ENCODE data around the gene HPD. TPM values are rescaled to one million over a fixed set of nuclear protein-coding genes. Genes with fewer than 3 reads are reported as not detected.
A peak's percentile ranks its signal among the peaks of the same experiment; 100 is the strongest.

The HPD gene
- total RNA-seq, 1 donor from 2014 or later, result 0.33 TPM

DNA sequence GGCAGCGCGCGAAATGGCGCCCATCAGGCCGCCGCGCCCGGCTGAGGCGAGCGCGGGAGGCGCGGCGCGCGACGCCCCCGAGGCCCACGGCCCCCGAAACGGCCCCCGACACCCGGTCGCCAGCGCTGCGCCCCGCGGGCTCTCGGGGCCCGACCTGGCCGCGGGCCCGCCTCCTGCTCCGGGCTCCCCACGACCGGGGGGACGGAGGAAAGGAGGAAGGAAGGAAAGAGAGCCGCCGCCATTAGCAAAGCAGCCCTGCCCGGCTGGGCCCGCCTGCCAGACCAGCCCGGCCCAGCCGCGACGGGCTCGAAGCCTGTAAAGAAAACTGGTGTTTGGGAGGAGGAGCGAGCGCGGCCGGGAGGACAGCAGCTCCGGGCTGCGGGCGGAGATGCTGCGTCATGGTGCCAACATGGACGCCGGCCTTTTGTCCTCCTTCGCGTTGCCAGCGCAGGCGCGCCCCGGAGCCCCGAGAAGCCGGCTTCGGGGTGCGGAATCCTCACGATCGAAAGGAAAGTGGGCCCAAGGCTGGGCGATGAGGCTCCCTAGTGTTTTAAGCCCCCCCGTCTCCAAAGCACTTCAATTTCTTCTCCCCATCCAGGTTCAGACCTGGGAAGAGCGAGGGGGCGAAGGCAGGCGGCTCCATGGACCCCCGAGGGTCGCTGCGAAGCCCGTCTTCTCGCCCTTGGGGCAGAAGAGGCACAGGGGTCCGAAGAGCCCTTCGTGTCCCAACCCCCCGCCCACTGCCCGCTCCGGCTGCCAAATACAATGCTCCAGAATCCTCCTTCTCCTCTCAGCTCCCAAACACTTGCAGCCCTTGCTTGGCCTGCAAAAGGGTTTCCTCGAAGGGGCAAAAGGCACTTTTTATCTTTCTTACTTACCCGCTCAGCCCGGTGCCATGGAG is 57.7 kb downstream of the HPD start:
- DNase-seq (ENCODE audit: low read depth), result no peak
- Histone ChIP-seq H3K27me3 (ENCODE audit: control insufficient read depth, insufficient read depth, low read length) (no peaks in the 10 kb centered on the region), H3K36me3 (ENCODE audit: control insufficient read depth, insufficient read depth, low read length) (peaks cover 1% of the 10 kb centered on the region), H3K4me3 (ENCODE audit: low read depth, low read length) (peak overlapping the region; percentile 68)
- TF ChIP-seq, protein P1, sequence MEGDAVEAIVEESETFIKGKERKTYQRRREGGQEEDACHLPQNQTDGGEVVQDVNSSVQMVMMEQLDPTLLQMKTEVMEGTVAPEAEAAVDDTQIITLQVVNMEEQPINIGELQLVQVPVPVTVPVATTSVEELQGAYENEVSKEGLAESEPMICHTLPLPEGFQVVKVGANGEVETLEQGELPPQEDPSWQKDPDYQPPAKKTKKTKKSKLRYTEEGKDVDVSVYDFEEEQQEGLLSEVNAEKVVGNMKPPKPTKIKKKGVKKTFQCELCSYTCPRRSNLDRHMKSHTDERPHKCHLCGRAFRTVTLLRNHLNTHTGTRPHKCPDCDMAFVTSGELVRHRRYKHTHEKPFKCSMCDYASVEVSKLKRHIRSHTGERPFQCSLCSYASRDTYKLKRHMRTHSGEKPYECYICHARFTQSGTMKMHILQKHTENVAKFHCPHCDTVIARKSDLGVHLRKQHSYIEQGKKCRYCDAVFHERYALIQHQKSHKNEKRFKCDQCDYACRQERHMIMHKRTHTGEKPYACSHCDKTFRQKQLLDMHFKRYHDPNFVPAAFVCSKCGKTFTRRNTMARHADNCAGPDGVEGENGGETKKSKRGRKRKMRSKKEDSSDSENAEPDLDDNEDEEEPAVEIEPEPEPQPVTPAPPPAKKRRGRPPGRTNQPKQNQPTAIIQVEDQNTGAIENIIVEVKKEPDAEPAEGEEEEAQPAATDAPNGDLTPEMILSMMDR (IDR thresholded peaks at IDR 0.05; ENCODE audit: insufficient read depth, low read length, poor library complexity, severe bottlenecking), result no peak

DNA sequence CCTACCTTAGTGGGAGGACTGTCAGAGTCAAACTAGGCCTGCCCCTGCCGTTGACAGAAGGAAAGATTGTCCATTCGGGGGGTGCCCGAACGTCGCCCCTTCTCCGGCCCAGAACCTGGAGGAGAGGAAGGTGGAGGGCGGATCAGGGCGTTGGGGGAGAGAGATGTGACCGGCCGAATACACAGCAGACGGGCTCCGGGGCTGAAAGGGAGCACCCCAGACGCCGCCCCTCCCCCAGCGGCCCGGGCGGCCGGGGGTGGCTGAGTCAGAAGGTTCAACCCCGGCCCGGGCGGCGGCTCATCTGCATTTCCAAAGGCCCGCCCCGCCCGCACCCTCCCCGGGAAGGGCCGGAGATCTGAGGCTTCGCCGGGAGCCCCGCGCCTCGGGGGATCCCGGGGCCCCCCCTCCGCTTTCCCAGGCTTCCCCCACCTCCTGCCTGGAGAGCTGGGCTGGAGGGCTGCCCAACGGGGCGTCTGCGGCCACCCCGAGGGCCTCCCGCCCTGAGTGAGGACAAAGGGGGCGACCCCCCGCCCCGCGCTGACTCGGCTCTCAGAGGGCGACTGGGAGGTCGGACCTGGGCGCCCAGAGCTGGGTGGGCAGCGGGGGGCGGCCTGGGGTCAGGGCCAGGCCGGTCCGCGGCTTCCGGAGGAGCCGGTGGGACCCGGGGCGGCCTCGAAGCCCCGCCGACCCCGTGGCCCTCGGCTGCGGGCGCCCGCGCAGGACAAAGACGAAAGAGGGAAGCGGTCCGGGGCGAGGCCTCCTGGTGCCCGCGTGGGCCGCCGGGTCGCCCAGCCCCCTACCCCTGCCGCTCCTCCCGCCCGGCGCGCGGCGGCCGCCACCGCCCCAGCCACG is 58.6 kb downstream of the HPD start:
- peaks cover 1% of the 10 kb centered on the region for H3K36me3 ChIP-seq (ENCODE audit: control insufficient read depth, insufficient read depth, low read length)
- no peaks in the 10 kb centered on the region for H3K27me3 ChIP-seq (ENCODE audit: control insufficient read depth, insufficient read depth, low read length)
- TF ChIP-seq, protein P1 (IDR thresholded peaks at IDR 0.05; ENCODE audit: insufficient read depth, low read length, poor library complexity, severe bottlenecking), result no peak
- H3K4me3 ChIP-seq (ENCODE audit: low read depth, low read length), result peak overlapping the region; percentile 55
- DNase-seq (ENCODE audit: low read depth), result no peak

DNA sequence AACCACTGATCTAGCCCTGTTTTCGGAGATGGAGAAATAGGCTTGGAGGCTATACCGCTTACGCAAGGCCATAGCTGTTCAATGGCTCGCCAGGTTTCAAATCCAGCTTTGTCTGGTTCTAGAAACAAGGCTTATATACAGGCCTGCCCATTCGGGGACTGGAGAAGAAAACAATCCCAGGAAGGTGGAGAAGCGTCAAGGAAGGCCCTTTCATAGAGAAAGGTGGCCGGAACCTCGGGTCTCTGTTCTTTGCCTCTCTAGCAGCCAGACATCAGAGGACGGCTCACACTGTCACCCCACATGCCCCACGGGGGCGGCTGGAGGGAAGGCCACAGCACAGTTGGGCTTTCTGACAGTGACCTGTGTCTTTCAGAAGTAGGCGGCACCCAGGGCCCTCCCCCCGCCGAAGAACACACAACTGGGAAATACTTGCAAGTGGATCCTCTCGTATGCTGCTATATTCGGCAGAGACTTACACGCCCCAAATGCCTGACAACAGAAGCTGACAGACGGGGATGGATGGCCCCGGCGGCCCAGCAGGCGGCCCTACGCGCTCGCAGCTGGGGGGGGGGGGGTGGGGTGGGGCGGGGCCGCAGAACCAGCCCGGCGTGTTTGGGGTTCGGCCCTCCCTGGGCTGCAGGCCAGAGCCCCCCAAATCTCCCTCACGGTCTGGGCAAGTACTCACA is 59.4 kb downstream of the HPD start:
- H3K27me3 ChIP-seq (ENCODE audit: control insufficient read depth, insufficient read depth, low read length), result no peaks in the 10 kb centered on the region
- peak overlapping the region; percentile 55 for H3K4me3 ChIP-seq (ENCODE audit: low read depth, low read length)
- peaks cover 1% of the 10 kb centered on the region for H3K36me3 ChIP-seq (ENCODE audit: control insufficient read depth, insufficient read depth, low read length)
- no peak for DNase-seq (ENCODE audit: low read depth)
- TF ChIP-seq, protein P1 (IDR thresholded peaks at IDR 0.05; ENCODE audit: insufficient read depth, low read length, poor library complexity, severe bottlenecking), result no peak

DNA sequence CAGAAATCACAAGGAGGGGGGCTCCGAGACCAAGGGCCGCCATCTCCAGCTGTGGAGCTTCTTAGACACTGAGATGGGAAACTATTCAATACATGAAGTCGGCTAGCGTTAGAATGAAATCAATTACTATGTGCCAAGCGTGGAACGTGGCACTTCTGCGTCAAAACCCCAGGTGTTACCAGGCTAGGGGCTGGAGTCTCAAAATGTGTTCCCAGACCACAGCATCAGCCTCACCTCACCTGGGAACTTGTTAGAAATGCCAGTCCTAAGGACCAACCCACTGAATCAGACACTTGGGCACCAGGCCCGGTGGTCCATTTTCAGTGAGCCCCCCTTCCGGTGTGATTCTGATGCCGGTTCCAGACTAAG is 59.9 kb downstream of the HPD start:
- peak overlapping the region; percentile 55 for H3K4me3 ChIP-seq (ENCODE audit: low read depth, low read length)
- DNase-seq (ENCODE audit: low read depth), result no peak
- TF ChIP-seq, protein P1 (IDR thresholded peaks at IDR 0.05; ENCODE audit: insufficient read depth, low read length, poor library complexity, severe bottlenecking), result no peak
- H3K36me3 ChIP-seq (ENCODE audit: control insufficient read depth, insufficient read depth, low read length), result peaks cover 1% of the 10 kb centered on the region
- no peaks in the 10 kb centered on the region for H3K27me3 ChIP-seq (ENCODE audit: control insufficient read depth, insufficient read depth, low read length)

DNA sequence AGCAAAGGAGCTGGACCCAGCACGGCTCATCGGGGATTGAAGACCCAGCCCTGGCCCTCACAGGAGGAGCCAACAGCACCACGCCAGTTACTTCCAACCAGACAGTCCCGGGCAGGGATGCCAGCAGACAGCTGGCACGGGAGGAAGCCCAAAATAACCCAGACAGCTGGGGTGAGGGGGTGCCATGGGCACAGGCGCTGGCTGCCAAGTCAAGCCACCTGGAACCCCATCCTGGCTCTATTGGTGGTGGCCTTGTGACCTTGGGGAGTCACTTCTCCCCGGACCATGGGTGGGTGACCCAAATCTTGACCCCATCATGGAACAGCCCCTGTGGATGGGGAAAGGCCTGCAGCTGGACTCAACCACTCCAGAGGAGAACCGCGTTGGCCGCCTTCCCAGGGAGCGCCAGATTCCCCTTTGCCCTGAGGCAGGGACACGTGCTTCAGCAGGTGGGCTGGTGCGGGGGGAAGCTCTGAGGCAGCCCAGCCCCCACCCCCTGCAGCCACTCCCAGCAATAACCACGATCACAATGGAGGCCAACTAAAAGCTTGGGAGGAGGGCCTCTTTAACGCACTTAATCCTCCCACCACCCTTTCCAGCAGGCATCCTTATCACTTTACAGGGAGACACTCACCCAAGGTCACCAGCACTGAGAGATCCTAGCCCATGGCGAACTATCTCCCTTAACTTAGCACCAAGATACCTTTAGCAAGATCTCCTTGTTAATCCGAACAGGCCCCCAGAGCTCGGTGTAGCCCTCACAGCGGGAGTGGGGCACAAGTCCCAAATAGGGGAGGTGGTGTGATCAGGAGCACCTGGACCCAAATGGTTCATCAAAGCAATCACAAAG is 60.5 kb downstream of the HPD start:
- no peaks in the 10 kb centered on the region for H3K27me3 ChIP-seq (ENCODE audit: control insufficient read depth, insufficient read depth, low read length)
- peaks cover 1% of the 10 kb centered on the region for H3K36me3 ChIP-seq (ENCODE audit: control insufficient read depth, insufficient read depth, low read length)
- TF ChIP-seq, protein P1 (IDR thresholded peaks at IDR 0.05; ENCODE audit: insufficient read depth, low read length, poor library complexity, severe bottlenecking), result no peak
- DNase-seq (ENCODE audit: low read depth), result no peak
- H3K4me3 ChIP-seq (ENCODE audit: low read depth, low read length), result peak overlapping the region; percentile 55
